Neural crest cell (in vitro differentiated cells): ENCODE results near the gene DBI. TPM values are rescaled to one million over a fixed set of nuclear protein-coding genes. Genes with fewer than 3 reads are reported as not detected.
"Not testable (repeated sequence)": the region's sequence is repeated elsewhere in the genome, so short reads cannot be mapped to it uniquely, and the experiment has no call there.

Experiments used
- DNase-seq: peaks from one replicate; pipeline ENCODE4 v3.0.0; 2021; ENCODE audit warnings: low read depth, mixed read lengths, low spot score
- H3K27ac Mint-ChIP-seq: one replicate; pipeline ENCODE4 v1.8.0; 2021; ENCODE audit warnings: mild to moderate bottlenecking, mixed read lengths; ENCODE audit not compliant: unreplicated experiment
- H3K27me3 Mint-ChIP-seq: 2 replicates; pipeline ENCODE4 v1.8.0; 2021; ENCODE audit warnings: low read depth, mild to moderate bottlenecking, mixed read lengths
- H3K36me3 Mint-ChIP-seq: 2 replicates; pipeline ENCODE4 v1.8.0; 2021; ENCODE audit warnings: low read depth, mild to moderate bottlenecking, mixed read lengths
- H3K4me1 Mint-ChIP-seq: 2 replicates; pipeline ENCODE4 v1.8.0; 2021; ENCODE audit warnings: mixed read lengths
- H3K4me3 Mint-ChIP-seq: one replicate; pipeline ENCODE4 v1.8.0; 2021; ENCODE audit warnings: mild to moderate bottlenecking, mixed read lengths
- H3K9me3 Mint-ChIP-seq: 2 replicates; pipeline ENCODE4 v1.8.0; 2021; ENCODE audit warnings: mixed read lengths
- CTCF ChIP-seq: fragments of 200-600 bp; sonication (generic); conservative IDR thresholded peaks from 2 replicates; pipeline ENCODE4 v1.5.0; 2021; ENCODE audit warnings: antibody characterized with exemption, mild to moderate bottlenecking
- total RNA-seq: library from RNA; stranded (reverse); gene quantifications from 2 replicates; pipeline ENCODE4 v1.2.1, GENCODE V29; 2021

The DBI gene
- total RNA-seq, 1 donor from 2014 or later, result 222 TPM

- H3K4me3 Mint-ChIP-seq, result peak overlapping the region; percentile 78
- H3K4me1 Mint-ChIP-seq, result peaks cover 43% of the 10 kb centered on the region
- no peak for DNase-seq
- peaks cover 3% of the 10 kb centered on the region for H3K9me3 Mint-ChIP-seq
- peaks cover 57% of the 10 kb centered on the region for H3K36me3 Mint-ChIP-seq
- no peak overlapping the region for H3K27ac Mint-ChIP-seq
- TF ChIP-seq CTCF, result no peak
- H3K27me3 Mint-ChIP-seq, result no peaks in the 10 kb centered on the region
These were observed 4.3 kb downstream of the DBI start for GRCh38 chr2:119371111-119371510.

- Mint-ChIP-seq H3K4me3 (no peak overlapping the region), H3K9me3 (peaks cover 3% of the 10 kb centered on the region), H3K36me3 (peaks cover 55% of the 10 kb centered on the region), H3K4me1 (peaks cover 40% of the 10 kb centered on the region), H3K27me3 (no peaks in the 10 kb centered on the region), H3K27ac (no peak overlapping the region)
- TF ChIP-seq CTCF, result no peak
- DNase-seq, result no peak
These were observed 6.2 kb downstream of the DBI start for GRCh38 chr2:119372778-119373568.

GRCh38 chr2:119373907-119374745 is 7.3 kb downstream of the DBI start:
- Mint-ChIP-seq H3K4me1 (peaks cover 33% of the 10 kb centered on the region), H3K36me3 (peaks cover 51% of the 10 kb centered on the region)
- not testable (repeated sequence) for H3K4me3 Mint-ChIP-seq, H3K9me3 Mint-ChIP-seq, H3K27ac Mint-ChIP-seq, DNase-seq, H3K27me3 Mint-ChIP-seq

GRCh38 chr2:119376406-119376805 is 9.6 kb downstream of the DBI start:
- not testable (repeated sequence) for DNase-seq, H3K9me3 Mint-ChIP-seq, H3K27me3 Mint-ChIP-seq, H3K27ac Mint-ChIP-seq, H3K4me3 Mint-ChIP-seq
- H3K36me3 Mint-ChIP-seq, result peaks cover 35% of the 10 kb centered on the region
- H3K4me1 Mint-ChIP-seq, result peaks cover 14% of the 10 kb centered on the region

- TF ChIP-seq CTCF, result no peak
- Mint-ChIP-seq H3K27me3 (no peaks in the 10 kb centered on the region), H3K27ac (no peak overlapping the region), H3K36me3 (peaks cover 33% of the 10 kb centered on the region), H3K9me3 (peaks cover 3% of the 10 kb centered on the region), H3K4me3 (no peak overlapping the region), H3K4me1 (peaks cover 13% of the 10 kb centered on the region)
- DNase-seq, result no peak
These were observed 10.0 kb downstream of the DBI start for GRCh38 chr2:119376810-119377209.

GRCh38 chr2:119377294-119377992 is 10.7 kb downstream of the DBI start:
- H3K27ac Mint-ChIP-seq, result no peak overlapping the region

More at GRCh38 chr2:119377294-119377992, 10.7 kb downstream of the DBI start:
- H3K36me3 Mint-ChIP-seq, result peaks cover 27% of the 10 kb centered on the region
- no peak overlapping the region for H3K4me3 Mint-ChIP-seq
- H3K27me3 Mint-ChIP-seq, result no peaks in the 10 kb centered on the region
- no peaks in the 10 kb centered on the region for H3K9me3 Mint-ChIP-seq
- TF ChIP-seq CTCF, result no peak
- no peak for DNase-seq
- peaks cover 13% of the 10 kb centered on the region for H3K4me1 Mint-ChIP-seq
